ENCODE measurements around the gene GP1BB. TPM values are rescaled to one million over a fixed set of nuclear protein-coding genes. Genes with fewer than 3 reads are reported as not detected.

The GP1BB gene
- total RNA-seq, 1 donor from 2014 or later = 4.6 TPM

- DNase-seq (ENCODE audit: low read depth, low spot score) = no peak
- no peak within 1 kb of the TSS for H3K27ac Mint-ChIP-seq (ENCODE audit: unreplicated experiment)
- no peak for TF ChIP-seq CTCF (conservative IDR thresholded peaks at IDR 0.05)
- no peaks in the 10 kb centered on the region for H3K9me3 Mint-ChIP-seq
- peaks cover 15% of the 10 kb centered on the region for H3K4me1 Mint-ChIP-seq
- no peaks in the 10 kb centered on the region for H3K36me3 Mint-ChIP-seq (ENCODE audit: low read depth)
- H3K27me3 Mint-ChIP-seq (ENCODE audit: low read depth) = peaks cover 87% of the 10 kb centered on the region
- H3K4me3 Mint-ChIP-seq = peak within 1 kb of the TSS; percentile 76
Observed at GRCh38 chr22:19760058-19760950, 37.0 kb downstream of the GP1BB start, which contains the start of gene TBX1. TSS of gene TBX1 (plus strand) at chr22:19760778. CDS start at chr22:19760844, 66 bp downstream.

- Mint-ChIP-seq H3K4me1 (peaks cover 15% of the 10 kb centered on the region), H3K36me3 (ENCODE audit: low read depth) (no peaks in the 10 kb centered on the region), H3K27ac (ENCODE audit: unreplicated experiment) (no peak overlapping the region), H3K4me3 (peak overlapping the region; percentile 76), H3K27me3 (ENCODE audit: low read depth) (peaks cover 83% of the 10 kb centered on the region), H3K9me3 (no peaks in the 10 kb centered on the region)
- no peak for TF ChIP-seq CTCF (conservative IDR thresholded peaks at IDR 0.05)
- no peak for DNase-seq (ENCODE audit: low read depth, low spot score)
Observed at GRCh38 chr22:19760951-19761724, 37.8 kb downstream of the GP1BB start.

GRCh38 chr22:19761725-19762567 is 38.6 kb downstream of the GP1BB start:
- no peak overlapping the region for H3K27ac Mint-ChIP-seq (ENCODE audit: unreplicated experiment)
- H3K36me3 Mint-ChIP-seq (ENCODE audit: low read depth) = no peaks in the 10 kb centered on the region
- no peak for DNase-seq (ENCODE audit: low read depth, low spot score)
- H3K4me1 Mint-ChIP-seq = peaks cover 15% of the 10 kb centered on the region
- TF ChIP-seq CTCF (conservative IDR thresholded peaks at IDR 0.05) = no peak
- H3K4me3 Mint-ChIP-seq = peak overlapping the region; percentile 76
- peaks cover 82% of the 10 kb centered on the region for H3K27me3 Mint-ChIP-seq (ENCODE audit: low read depth)
- no peaks in the 10 kb centered on the region for H3K9me3 Mint-ChIP-seq

DNA sequence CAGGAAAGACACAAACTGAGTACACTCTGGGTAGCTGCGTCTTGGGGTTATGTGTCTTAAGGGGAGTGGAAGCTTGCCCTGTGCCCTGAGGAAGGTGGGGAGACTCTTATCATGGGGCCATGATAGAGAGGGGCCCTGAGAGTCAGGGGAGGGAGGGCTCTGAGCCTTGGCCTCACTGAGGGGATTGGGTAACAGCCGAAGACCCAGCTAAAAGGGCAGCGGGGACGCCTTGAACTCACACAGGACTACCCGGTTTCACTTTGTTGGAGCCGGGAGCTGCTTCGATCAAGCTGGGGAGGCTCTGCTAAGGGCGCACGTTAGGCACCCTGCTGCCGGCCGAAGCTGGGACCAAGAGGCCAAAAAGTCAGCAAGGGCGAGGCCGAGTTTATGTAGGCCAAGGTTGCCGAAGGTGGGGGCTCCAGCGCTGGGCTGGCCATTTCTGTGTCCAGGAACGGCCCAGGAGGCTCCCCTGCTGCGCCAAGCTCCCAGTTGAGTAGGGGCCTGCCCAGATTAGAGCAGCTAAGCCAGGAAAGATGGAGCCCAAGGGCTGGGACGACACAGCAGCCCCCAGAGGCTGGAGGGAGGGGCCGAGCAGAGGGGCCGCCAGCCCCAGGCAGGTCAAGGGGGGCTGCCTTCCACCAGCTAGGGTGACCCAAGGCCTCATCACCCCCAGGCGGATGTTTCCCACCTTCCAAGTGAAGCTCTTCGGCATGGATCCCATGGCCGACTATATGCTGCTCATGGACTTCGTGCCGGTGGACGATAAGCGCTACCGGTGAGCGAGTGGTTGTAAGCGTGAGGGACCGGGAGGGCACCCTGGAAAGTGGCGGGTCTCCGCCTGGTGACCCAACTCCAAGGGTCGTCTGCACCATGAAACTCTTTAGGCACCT is 39.5 kb downstream of the GP1BB start:
- Mint-ChIP-seq H3K9me3 (no peaks in the 10 kb centered on the region), H3K4me1 (peaks cover 15% of the 10 kb centered on the region), H3K27ac (ENCODE audit: unreplicated experiment) (no peak overlapping the region), H3K27me3 (ENCODE audit: low read depth) (peaks cover 82% of the 10 kb centered on the region), H3K4me3 (peak overlapping the region; percentile 42), H3K36me3 (ENCODE audit: low read depth) (no peaks in the 10 kb centered on the region)
- DNase-seq (ENCODE audit: low read depth, low spot score) = no peak
- TF ChIP-seq CTCF (conservative IDR thresholded peaks at IDR 0.05) = no peak
